Endothelial cell of umbilical vein (primary cell): ENCODE measurements around the gene LYRM9. TPM values are rescaled to one million over a fixed set of nuclear protein-coding genes. Genes with fewer than 3 reads are reported as not detected.

Experiments
- BruUV-seq: library from RNA; stranded (reverse); fragments of 400-500 nt; replicated peaks from 2 replicates; lab custom pipeline; 2021; lab: Mats Ljungman, UMichigan
- CTCF ChIA-PET: fragments of 300-600, 350-600 bp; sonication (Branson Sonifier 250); formaldehyde crosslinking; loops from one replicate; lab custom pipeline; 2021; ENCODE audit warnings: antibody characterized with exemption, inconsistent platforms; lab: Charles Lee
- POLR2A ChIA-PET: fragments of 300-600, 350-600 bp; sonication (Branson Sonifier 250); formaldehyde crosslinking; loops from one replicate; lab custom pipeline; 2021; ENCODE audit warnings: antibody characterized with exemption, inconsistent platforms; lab: Charles Lee
- DNase-seq: peaks from one replicate; pipeline ENCODE4 v3.0.0-alpha.2; 2011; ENCODE audit warnings: low read depth, low spot score
- FAIRE-seq: peaks from 2 replicates; lab custom pipeline; 2011; peaks lifted over from hg19 to GRCh38; lab: Jason Lieb, UNC
- H2AFZ ChIP-seq: 2 replicates; pipeline ENCODE4 v1.6.0; 2012; ENCODE audit warnings: low read depth, low read length, control low read depth, inconsistent platforms
- H3K27ac ChIP-seq: 2 replicates; pipeline ENCODE4 v1.5.1; 2011; ENCODE audit warnings: low read depth, mild to moderate bottlenecking, control low read depth, low read length, moderate library complexity; ENCODE audit not compliant: insufficient read depth
- H3K27me3 ChIP-seq, 2 experiments: 2 replicates each; pipeline versions ENCODE4 v1.6.0 to v1.6.1; 2011; ENCODE audit warnings: low read length in 2 of 2, mixed read lengths in 1 of 2; ENCODE audit not compliant: control insufficient read depth in 2 of 2, insufficient read depth in 2 of 2
- H3K36me3 ChIP-seq, 2 experiments: 2 replicates in 1 of 2; 3 replicates in 1 of 2; pipeline ENCODE4 v1.5.1; 2011; ENCODE audit warnings: low read length in 2 of 2, mild to moderate bottlenecking in 1 of 2, moderate library complexity in 1 of 2; ENCODE audit not compliant: control insufficient read depth in 2 of 2, insufficient read depth in 2 of 2; ENCODE audit errors: extremely low read depth in 1 of 2
- H3K4me1 ChIP-seq: 3 replicates; pipeline ENCODE4 v1.5.1; 2011; ENCODE audit warnings: mild to moderate bottlenecking, low read length; ENCODE audit not compliant: control insufficient read depth, insufficient read depth; ENCODE audit errors: extremely low read depth
- H3K4me2 ChIP-seq: 2 replicates; pipeline ENCODE4 v1.6.1; 2011; ENCODE audit warnings: low read length, control low read depth, mixed read lengths; ENCODE audit not compliant: insufficient read depth
- H3K4me3 ChIP-seq, 3 experiments: fragments of 200-600 bp in 1 of 3; sonication (generic), shearing (Covaris generic) in 1 of 3; replicated peaks in 1 of 3; 2 replicates each; pipeline ENCODE4 v1.5.1; 2011 to 2016; ENCODE audit warnings: control low read depth in 3 of 3, low read length in 3 of 3, mild to moderate bottlenecking in 2 of 3, inconsistent platforms in 1 of 3, low read depth in 1 of 3, moderate library complexity in 1 of 3; ENCODE audit not compliant: insufficient read depth in 1 of 3
- H3K79me2 ChIP-seq: 2 replicates; pipeline ENCODE4 v1.6.0; 2012; ENCODE audit warnings: low read length, inconsistent platforms; ENCODE audit not compliant: control insufficient read depth, insufficient read depth
- H3K9ac ChIP-seq: replicated peaks from 2 replicates; pipeline ENCODE3; 2011; ENCODE audit warnings: low read length, control low read depth; ENCODE audit not compliant: insufficient read depth; ENCODE audit errors: extremely low read depth
- H3K9me1 ChIP-seq: replicated peaks from 3 replicates; pipeline ENCODE4 v1.6.0; 2011; ENCODE audit warnings: mild to moderate bottlenecking, low read length; ENCODE audit not compliant: control insufficient read depth, insufficient read depth; ENCODE audit errors: extremely low read depth
- H3K9me3 ChIP-seq: replicated peaks from 2 replicates; pipeline ENCODE4 v1.5.1; 2012; ENCODE audit warnings: low read length, inconsistent platforms; ENCODE audit not compliant: control insufficient read depth, insufficient read depth
- H4K20me1 ChIP-seq: replicated peaks from 2 replicates; pipeline ENCODE3; 2011; ENCODE audit warnings: mild to moderate bottlenecking, low read length; ENCODE audit not compliant: control insufficient read depth, insufficient read depth; ENCODE audit errors: extremely low read depth
- FOS ChIP-seq: IDR thresholded peaks from 2 replicates; pipeline ENCODE4 v1.6.1; 2011; ENCODE audit warnings: mild to moderate bottlenecking, low read length, moderate library complexity, borderline replicate concordance; ENCODE audit not compliant: insufficient read depth
- GATA2 ChIP-seq: IDR thresholded peaks from 2 replicates; pipeline ENCODE4 v1.7.0; 2011; ENCODE audit warnings: low read depth, mild to moderate bottlenecking, moderate library complexity, mixed read lengths, low read length; ENCODE audit not compliant: insufficient read length, insufficient read depth
- JUN ChIP-seq: IDR thresholded peaks from 2 replicates; pipeline ENCODE4 v1.6.1; 2011; ENCODE audit warnings: borderline replicate concordance, low read depth; ENCODE audit not compliant: insufficient read length, insufficient read depth
- MAX ChIP-seq: IDR thresholded peaks from 2 replicates; pipeline ENCODE4 v1.6.1; 2011; ENCODE audit not compliant: insufficient read depth, insufficient read length
- MYC ChIP-seq: IDR thresholded peaks from one replicate; pipeline ENCODE4 v1.6.1; 2011; ENCODE audit warnings: mild to moderate bottlenecking, low read depth, low read length
- POLR2A ChIP-seq: IDR thresholded peaks from 2 replicates; pipeline ENCODE4 v1.6.1; 2012; ENCODE audit warnings: low read depth, mild to moderate bottlenecking, control low read depth, low read length
- POLR2AphosphoS5 ChIP-seq: IDR thresholded peaks from 2 replicates; pipeline ENCODE4 v1.6.1; 2012; ENCODE audit warnings: low read depth, mild to moderate bottlenecking, control low read depth, low read length, moderate library complexity; ENCODE audit not compliant: insufficient read depth
- dilution Hi-C: fragments of 300-500 bp; cut with MboI; formaldehyde crosslinking; loops from one replicate; pipeline ENCODE4 v1.15.0; 2019; ENCODE audit warnings: low sequenced_read_pairs; ENCODE audit not compliant: extremely low pct_ligation_motif_present
- intact Hi-C: fragments of 100-400 bp; cut with micrococcal nuclease; formaldehyde crosslinking; loops from one replicate; pipeline ENCODE4 v1.10.0; 2022
- polyA plus RNA-seq, 4 experiments: library from polyadenylated mRNA; depleted of rRNA in 3 of 4; stranded (reverse) in 3 of 4; unstranded in 1 of 4; fragments of >200 nt; gene quantifications; 2 replicates each; pipeline versions ENCODE4 v1.2.1 to v1.2.3, GENCODE V29; 2011 to 2012; ENCODE audit warnings: missing spikeins in 1 of 4
- total RNA-seq: library from RNA; stranded (reverse); gene quantifications from 2 replicates; pipeline ENCODE4 v1.2.3, GENCODE V29; 2021

The LYRM9 gene
- total and polyA plus RNA-seq, 2 donors (not counting 3 experiments of a cell fraction or from before 2014, with no cell fraction given) = 3.0 to 4.0 TPM

DNA sequence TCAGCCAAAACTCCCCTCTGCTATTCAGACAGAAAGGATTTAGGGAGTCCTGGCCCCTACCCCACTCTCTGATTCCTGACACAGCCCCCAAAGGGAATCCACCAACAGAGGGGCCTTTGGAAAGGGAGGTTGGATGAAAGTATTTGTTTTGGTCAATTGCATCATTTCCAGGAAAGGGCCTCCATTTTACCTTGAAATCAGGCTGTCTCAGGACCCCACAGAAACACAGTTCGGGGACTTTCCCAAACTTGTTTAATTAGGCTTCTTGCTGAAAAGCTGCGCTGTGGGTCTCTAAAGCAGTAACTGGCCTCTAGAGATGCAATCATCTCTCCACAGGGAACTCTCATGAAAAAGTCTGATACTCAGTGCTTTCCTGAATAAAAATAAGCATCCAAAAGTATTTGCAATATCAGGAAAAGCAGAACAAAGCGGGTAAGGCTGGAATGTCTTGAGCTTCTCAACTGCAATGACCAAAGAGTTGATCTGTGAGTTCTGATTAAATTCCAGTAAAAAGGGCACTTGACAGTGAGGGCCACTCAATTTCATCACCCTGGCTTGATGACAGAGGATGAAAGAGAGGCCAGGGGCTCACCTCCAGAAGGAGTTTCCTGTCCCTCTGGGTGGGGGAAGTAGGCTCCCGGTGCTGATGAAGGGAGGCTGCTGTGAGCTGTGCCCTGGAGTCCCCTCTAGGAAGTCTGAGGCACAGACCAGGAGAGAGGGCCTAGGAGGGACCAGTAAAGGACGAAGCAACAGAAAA, 36.3 kb downstream of the LYRM9 start:
- H4K20me1 ChIP-seq = no peaks in the 10 kb centered on the region
- no peak overlapping the region for H3K4me2 ChIP-seq
- H2AFZ ChIP-seq = no peak overlapping the region
- no peaks in the 10 kb centered on the region for H3K4me1 ChIP-seq
- H3K27me3 ChIP-seq = peaks cover 6 to 20% of the 10 kb centered on the region in 2 experiments
- DNase-seq (no peak), FAIRE-seq (no peak)
- TF ChIP-seq JUN (no peak), FOS (no peak), POLR2A (no peak), MYC (no peak), MAX (no peak), GATA2 (no peak)
- no peak overlapping the region for H3K27ac ChIP-seq
- POLR2A ChIA-PET = no interaction called here
- no peak overlapping the region for H3K9ac ChIP-seq
- no peaks in the 10 kb centered on the region for H3K9me3 ChIP-seq
- H3K4me3 ChIP-seq = no peak overlapping the region
- CTCF ChIA-PET = no interaction called here
- intact Hi-C loops (no loop called here), dilution Hi-C loops (no loop called here)
- BruUV-seq = no TSS peak
- H3K36me3 ChIP-seq = no peaks in the 10 kb centered on the region
- H3K79me2 ChIP-seq = no peaks in the 10 kb centered on the region
- no peaks in the 10 kb centered on the region for H3K9me1 ChIP-seq

DNA sequence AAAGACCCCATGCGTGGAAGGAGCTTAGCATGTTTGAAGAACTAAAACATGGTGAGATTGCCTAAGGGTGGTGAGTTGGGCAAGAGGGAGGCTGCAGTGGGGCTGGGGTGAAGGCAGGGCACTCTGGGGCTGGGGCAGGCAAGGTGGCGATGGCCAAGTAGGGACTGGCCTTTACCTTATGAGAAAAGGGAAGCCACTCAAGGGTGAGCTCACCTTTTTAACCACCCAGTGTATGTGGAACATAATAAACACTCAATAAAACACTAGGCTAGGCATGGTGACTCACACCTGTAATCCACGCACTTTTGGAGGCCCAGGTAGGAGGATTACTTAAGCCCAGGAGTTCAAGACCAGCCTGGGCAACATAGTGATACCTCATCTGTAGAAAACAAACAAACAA, 37.7 kb downstream of the LYRM9 start:
- no peaks in the 10 kb centered on the region for H3K4me1 ChIP-seq
- no peak overlapping the region for H3K4me3 ChIP-seq
- BruUV-seq = no TSS peak
- FAIRE-seq (no peak), DNase-seq (no peak)
- H3K27ac ChIP-seq = no peak overlapping the region
- no peaks in the 10 kb centered on the region for H3K9me1 ChIP-seq
- POLR2A ChIA-PET = no interaction called here
- TF ChIP-seq MAX (no peak), POLR2AphosphoS5 (no peak)
- H4K20me1 ChIP-seq = no peaks in the 10 kb centered on the region
- CTCF ChIA-PET = interaction anchor here (1.1 to 1.4 kb wide), 2 partner anchors 9 to 12 kb away, joined by 3 read pairs; no protein-coding TSS in a partner anchor
- no peaks in the 10 kb centered on the region for H3K9me3 ChIP-seq
- no peaks in the 10 kb centered on the region for H3K36me3 ChIP-seq
- no peak overlapping the region for H2AFZ ChIP-seq
- H3K27me3 ChIP-seq = peaks cover 6 to 17% of the 10 kb centered on the region in 2 experiments
- H3K4me2 ChIP-seq = no peak overlapping the region
- no peak overlapping the region for H3K9ac ChIP-seq
- intact Hi-C loops = no loop called here
- H3K79me2 ChIP-seq = no peaks in the 10 kb centered on the region
- dilution Hi-C loops = no loop called here
